Hepatocyte (in vitro differentiated cells): Measurements from ENCODE around the gene TMCC1. TPM values are rescaled to one million over a fixed set of nuclear protein-coding genes. Genes with fewer than 3 reads are reported as not detected.

Experiments
- DNase-seq: peaks from one replicate; pipeline ENCODE4 v3.0.0-alpha.2; 2016; ENCODE audit warnings: low spot score
- H2AFZ ChIP-seq: fragments of 200-600 bp; sonication (generic); 2 replicates; pipeline ENCODE4 v1.6.0; 2016; ENCODE audit warnings: antibody characterized with exemption, mild to moderate bottlenecking
- H3K27ac ChIP-seq: fragments of 200-600 bp; sonication (generic); 2 replicates; pipeline ENCODE4 v1.5.1; 2016; ENCODE audit warnings: mild to moderate bottlenecking
- H3K27me3 ChIP-seq: fragments of 200-600 bp; sonication (generic); 2 replicates; pipeline ENCODE4 v1.6.1; 2016
- H3K36me3 ChIP-seq: fragments of 200-600 bp; sonication (generic); replicated peaks from 2 replicates; pipeline ENCODE4 v1.5.1; 2016; ENCODE audit warnings: low read depth; ENCODE audit not compliant: insufficient read depth
- H3K4me1 ChIP-seq: fragments of 200-600 bp; sonication (generic); 2 replicates; pipeline ENCODE4 v1.5.1; 2016; ENCODE audit warnings: mild to moderate bottlenecking, moderate library complexity; ENCODE audit not compliant: insufficient read depth
- H3K4me2 ChIP-seq: fragments of 200-600 bp; sonication (generic); 2 replicates; pipeline ENCODE4 v1.6.0; 2016
- H3K4me3 ChIP-seq: fragments of 200-600 bp; sonication (generic); 2 replicates; pipeline ENCODE4 v1.5.1; 2016; ENCODE audit warnings: mild to moderate bottlenecking
- H3K79me2 ChIP-seq: fragments of 200-600 bp; sonication (generic); 2 replicates; pipeline ENCODE4 v1.6.0; 2017; ENCODE audit warnings: mild to moderate bottlenecking
- H3K9me2 ChIP-seq: fragments of 200-600 bp; sonication (generic); replicated peaks from 2 replicates; pipeline ENCODE4 v1.6.0; 2017; ENCODE audit warnings: mild to moderate bottlenecking; ENCODE audit not compliant: insufficient read depth
- H3K9me3 ChIP-seq: fragments of 200-600 bp; sonication (generic); 2 replicates; pipeline ENCODE4 v1.5.1; 2016; ENCODE audit warnings: low read depth, mild to moderate bottlenecking
- H4K20me1 ChIP-seq: fragments of 200-600 bp; sonication (generic); 2 replicates; pipeline ENCODE4 v1.6.0; 2016; ENCODE audit warnings: mild to moderate bottlenecking; ENCODE audit not compliant: insufficient read depth, poor library complexity, severe bottlenecking
- CTCF ChIP-seq: fragments of 200-600 bp; sonication (generic); IDR thresholded peaks from 2 replicates; pipeline ENCODE4 v1.5.1; 2016; ENCODE audit warnings: antibody characterized with exemption, mild to moderate bottlenecking; ENCODE audit not compliant: poor library complexity
- EZH2 ChIP-seq: fragments of 200-600 bp; sonication (generic); IDR thresholded peaks from 2 replicates; pipeline ENCODE4 v1.6.1; 2016; ENCODE audit warnings: antibody characterized with exemption, mild to moderate bottlenecking, borderline replicate concordance
- EZH2phosphoT487 ChIP-seq: fragments of 200-600 bp; sonication (generic); IDR thresholded peaks from one replicate; pipeline ENCODE4 v1.6.1; 2018; ENCODE audit warnings: antibody characterized with exemption, mild to moderate bottlenecking, low read depth, moderate library complexity; ENCODE audit not compliant: unreplicated experiment, severe bottlenecking
- WGBS: methylation state at CpG from one replicate; pipeline ENCODE4 v1.1.6; 2016; ENCODE audit warnings: low lambda C conversion rate; ENCODE audit errors: missing lambda C conversion rate; 5-methylcytosine and 5-hydroxymethylcytosine counted together
- polyA plus RNA-seq: library from polyadenylated mRNA; unstranded; fragments of >200 nt; fragmentation: Nextera tagmentation; extraction: Ambion mirVana; gene quantifications from 2 replicates; pipeline ENCODE4 v1.2.1, GENCODE V29; 2016
- total RNA-seq: library from RNA; depleted of rRNA; stranded (reverse); fragments of >200 nt; gene quantifications from 2 replicates; pipeline ENCODE4 v1.2.3, GENCODE V29; 2014

TMCC1 gene
- total and polyA plus RNA-seq, 2 experiments from 2014 or later, result 7.0 to 17.3 TPM

DNA sequence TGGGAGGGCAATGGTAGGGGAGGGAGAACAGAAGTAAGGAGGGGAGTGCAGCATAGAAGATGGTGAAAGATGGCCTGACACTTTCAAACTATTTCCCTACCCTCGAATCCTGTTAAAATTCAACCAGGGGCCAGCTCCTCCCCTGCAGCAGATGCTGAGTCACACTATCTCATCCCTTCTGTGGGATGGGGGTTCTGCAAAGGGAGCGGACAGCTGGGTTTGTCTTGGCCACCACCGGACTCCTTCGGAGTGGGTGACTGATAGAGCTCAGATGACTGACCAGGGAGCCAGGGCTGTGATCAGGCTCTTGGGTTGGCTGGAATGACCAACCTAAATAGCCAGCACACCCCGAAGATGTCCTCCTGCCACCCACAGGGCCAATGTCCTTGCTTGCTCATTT, 33.6 kb upstream of the TMCC1 start:
- WGBS, result 73% methylated on average over 5 of the region's 5 CpGs
- Histone ChIP-seq H3K4me1 (no peaks in the 10 kb centered on the region), H3K9me2 (no peaks in the 10 kb centered on the region), H3K9me3 (no peaks in the 10 kb centered on the region), H2AFZ (no peak overlapping the region), H3K27ac (no peak overlapping the region), H3K79me2 (no peaks in the 10 kb centered on the region), H3K4me3 (no peak overlapping the region), H3K27me3 (no peaks in the 10 kb centered on the region), H4K20me1 (no peaks in the 10 kb centered on the region), H3K36me3 (no peaks in the 10 kb centered on the region), H3K4me2 (no peak overlapping the region)
- no peak for TF ChIP-seq CTCF
- TF ChIP-seq EZH2, result no peak
- no peak for TF ChIP-seq EZH2phosphoT487
- no peak for DNase-seq

- DNase-seq, result no peak
- TF ChIP-seq CTCF (no peak), EZH2 (no peak), EZH2phosphoT487 (no peak)
- Histone ChIP-seq H3K27ac (no peak overlapping the region), H3K9me2 (no peaks in the 10 kb centered on the region), H3K36me3 (no peaks in the 10 kb centered on the region), H3K9me3 (no peaks in the 10 kb centered on the region), H4K20me1 (no peaks in the 10 kb centered on the region), H3K79me2 (no peaks in the 10 kb centered on the region), H2AFZ (no peak overlapping the region), H3K27me3 (no peaks in the 10 kb centered on the region), H3K4me2 (no peak overlapping the region), H3K4me3 (no peak overlapping the region), H3K4me1 (peaks cover 4% of the 10 kb centered on the region)
- WGBS, result 97% methylated on average over 1 of the region's 1 CpG
Measured at GRCh38 chr3:129919806-129920205, 26.3 kb upstream of the TMCC1 start.

DNA sequence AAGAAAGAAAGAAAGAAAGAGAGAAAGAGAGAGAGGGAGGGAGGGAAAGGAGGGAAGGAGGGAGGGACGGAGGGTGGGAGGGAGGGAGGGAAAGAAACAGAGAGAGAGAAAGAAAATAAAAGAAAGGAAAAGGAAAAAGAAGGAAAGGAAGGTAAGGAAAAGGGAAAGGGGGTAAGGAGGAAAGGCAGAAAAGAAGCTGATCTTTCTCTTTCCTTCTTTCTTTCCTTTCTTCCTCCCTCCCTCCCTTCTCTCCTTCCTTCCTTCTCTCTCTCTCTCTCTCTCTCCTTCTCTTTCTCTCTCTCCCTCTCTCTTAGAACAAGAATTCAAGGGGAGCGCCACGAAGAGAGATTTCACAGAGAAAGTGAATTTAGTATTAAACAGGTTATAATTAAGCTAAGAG, 25.8 kb upstream of the TMCC1 start:
- no peak for TF ChIP-seq CTCF
- no peak for TF ChIP-seq EZH2phosphoT487
- TF ChIP-seq EZH2, result no peak
- Histone ChIP-seq H3K36me3 (no peaks in the 10 kb centered on the region), H3K9me3 (no peaks in the 10 kb centered on the region), H3K27ac (no peak overlapping the region), H3K4me2 (no peak overlapping the region), H4K20me1 (no peaks in the 10 kb centered on the region), H3K79me2 (no peaks in the 10 kb centered on the region), H3K9me2 (no peaks in the 10 kb centered on the region), H3K4me3 (no peak overlapping the region), H2AFZ (no peak overlapping the region), H3K4me1 (peaks cover 4% of the 10 kb centered on the region), H3K27me3 (no peaks in the 10 kb centered on the region)
- WGBS, result 81% methylated on average over 2 of the region's 3 CpGs
- no peak for DNase-seq

DNA sequence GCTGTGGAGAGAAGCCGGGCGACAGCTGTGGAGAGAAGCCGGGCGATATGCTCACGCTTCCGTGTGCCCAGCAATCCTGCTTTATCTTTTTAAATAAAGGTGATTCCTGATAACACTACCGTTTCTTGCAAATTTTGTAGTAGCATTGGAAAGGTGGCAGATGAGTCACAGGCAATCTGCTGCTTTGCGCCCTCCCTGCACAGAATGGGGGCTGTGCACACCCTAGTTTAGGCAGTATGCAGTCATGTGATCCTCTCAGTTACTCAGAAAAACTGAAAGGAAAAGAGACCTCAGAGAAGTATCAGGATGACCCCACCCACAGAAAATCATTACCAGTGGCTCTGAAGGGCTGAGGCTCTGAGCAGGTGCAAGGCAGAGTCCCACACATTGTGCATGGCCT, 24.9 kb upstream of the TMCC1 start:
- peaks cover 4% of the 10 kb centered on the region for H3K4me1 ChIP-seq
- H4K20me1 ChIP-seq, result no peaks in the 10 kb centered on the region
- peak; percentile 31 for DNase-seq
- no peak overlapping the region for H3K4me3 ChIP-seq
- peak overlapping the region; percentile 52 for H3K4me2 ChIP-seq
- TF ChIP-seq EZH2 (no peak), CTCF (no peak), EZH2phosphoT487 (no peak)
- no peaks in the 10 kb centered on the region for H3K27me3 ChIP-seq
- H3K9me3 ChIP-seq, result no peaks in the 10 kb centered on the region
- H3K27ac ChIP-seq, result peak overlapping the region; percentile 70
- no peak overlapping the region for H2AFZ ChIP-seq
- H3K9me2 ChIP-seq, result no peaks in the 10 kb centered on the region
- no peaks in the 10 kb centered on the region for H3K36me3 ChIP-seq
- WGBS, result 64% methylated on average over 8 of the region's 8 CpGs
- no peaks in the 10 kb centered on the region for H3K79me2 ChIP-seq
